Germinal center (tissue), 1 donor: ENCODE results near the gene ADK.
"Not testable (repeated sequence)": the region's sequence is repeated elsewhere in the genome, so short reads cannot be mapped to it uniquely, and the experiment has no call there.

Source experiments
- DNase-seq: peaks from one replicate; pipeline ENCODE4 v3.0.0; 2012; ENCODE audit warnings: mixed read lengths, low spot score

ADK gene

GRCh38 chr10:74548676-74549075 lies 397.7 kb downstream of the ADK start:
- DNase-seq = no peak

GRCh38 chr10:74556072-74556705 lies 405.2 kb downstream of the ADK start:
- DNase-seq = no peak

GRCh38 chr10:74557098-74557497 lies 406.1 kb downstream of the ADK start:
- no peak for DNase-seq

GRCh38 chr10:74558403-74558802 lies 407.4 kb downstream of the ADK start:
- no peak for DNase-seq

- no peak for DNase-seq
Measured at GRCh38 chr10:74558897-74559296, 407.9 kb downstream of the ADK start.

- not testable (repeated sequence) for DNase-seq
Measured at GRCh38 chr10:74568896-74569295, 417.9 kb downstream of the ADK start.

- not testable (repeated sequence) for DNase-seq
Measured at GRCh38 chr10:74573497-74573896, 422.5 kb downstream of the ADK start.

GRCh38 chr10:74575191-74575720 lies 424.2 kb downstream of the ADK start:
- no peak for DNase-seq

- DNase-seq = no peak
Measured at GRCh38 chr10:74575912-74576311, 424.9 kb downstream of the ADK start.

GRCh38 chr10:74576586-74576985 lies 425.6 kb downstream of the ADK start:
- no peak for DNase-seq

- not testable (repeated sequence) for DNase-seq
Measured at GRCh38 chr10:74580438-74580837, 429.4 kb downstream of the ADK start.

- DNase-seq = no peak
Measured at GRCh38 chr10:74582566-74582965, 431.5 kb downstream of the ADK start.

- peak; percentile 21 for DNase-seq
Measured at GRCh38 chr10:74585231-74586087, 434.4 kb downstream of the ADK start.

GRCh38 chr10:74586088-74586585 lies 435.1 kb downstream of the ADK start:
- DNase-seq = no peak

GRCh38 chr10:74587109-74587854 lies 436.3 kb downstream of the ADK start:
- DNase-seq = no peak

- peak; percentile 60 for DNase-seq
Measured at GRCh38 chr10:74589226-74589673, 438.2 kb downstream of the ADK start.

- no peak for DNase-seq
Measured at GRCh38 chr10:74589851-74590250, 438.8 kb downstream of the ADK start.

- no peak for DNase-seq
Measured at GRCh38 chr10:74593470-74593869, 442.4 kb downstream of the ADK start.

- DNase-seq = no peak
Measured at GRCh38 chr10:74596713-74597112, 445.7 kb downstream of the ADK start.

GRCh38 chr10:74598891-74599566 lies 448.0 kb downstream of the ADK start:
- no peak for DNase-seq

GRCh38 chr10:74599672-74600071 lies 448.7 kb downstream of the ADK start:
- DNase-seq = no peak

- DNase-seq = no peak
Measured at GRCh38 chr10:74600170-74600569, 449.1 kb downstream of the ADK start.
